Gastrocnemius medialis (tissue), 4 donors: ENCODE results near the gene NBDY.

Source experiments
- CTCF ChIP-seq, 5 experiments: fragments of 450-650 bp in 3 of 5; fragments of 200-600 bp in 2 of 5; sonication (generic) in 2 of 5; IDR thresholded peaks in 4 of 5; conservative IDR thresholded peaks in 1 of 5; 1 replicate in 4 of 5; 2 replicates in 1 of 5; pipeline ENCODE4 v1.5.1; 2016 to 2019; ENCODE audit warnings: antibody characterized with exemption in 5 of 5, mild to moderate bottlenecking in 3 of 5, moderate library complexity in 3 of 5
- POLR2A ChIP-seq, 2 donors: fragments of 450-650 bp; IDR thresholded peaks; one replicate each; pipeline ENCODE4 v1.6.1; 2017; ENCODE audit warnings: antibody characterized with exemption in 2 of 2, mild to moderate bottlenecking in 2 of 2, moderate library complexity in 2 of 2

- TF ChIP-seq CTCF (IDR thresholded peaks at IDR 0.05 in 4 of 5, conservative IDR thresholded peaks at IDR 0.05 in 1 of 5) (no peak), POLR2A (IDR thresholded peaks at IDR 0.05) (no peak)
These were observed 73.4 kb downstream of the NBDY start for GRCh38 chrX:56802428-56802827.
